NB4 (cell line): ENCODE results near the gene TBX4.

ENCODE experiments used
- POLR2A ChIP-seq: IDR thresholded peaks from 2 replicates; pipeline ENCODE4 v1.6.1; 2011; ENCODE audit warnings: mild to moderate bottlenecking; ENCODE audit not compliant: insufficient read length; ENCODE audit errors: extremely low read depth
- TF ChIP-seq, protein P1 (sequence below): IDR thresholded peaks from one replicate; pipeline ENCODE4 v1.5.1; 2012; ENCODE audit warnings: low read depth, low read length

DNA sequence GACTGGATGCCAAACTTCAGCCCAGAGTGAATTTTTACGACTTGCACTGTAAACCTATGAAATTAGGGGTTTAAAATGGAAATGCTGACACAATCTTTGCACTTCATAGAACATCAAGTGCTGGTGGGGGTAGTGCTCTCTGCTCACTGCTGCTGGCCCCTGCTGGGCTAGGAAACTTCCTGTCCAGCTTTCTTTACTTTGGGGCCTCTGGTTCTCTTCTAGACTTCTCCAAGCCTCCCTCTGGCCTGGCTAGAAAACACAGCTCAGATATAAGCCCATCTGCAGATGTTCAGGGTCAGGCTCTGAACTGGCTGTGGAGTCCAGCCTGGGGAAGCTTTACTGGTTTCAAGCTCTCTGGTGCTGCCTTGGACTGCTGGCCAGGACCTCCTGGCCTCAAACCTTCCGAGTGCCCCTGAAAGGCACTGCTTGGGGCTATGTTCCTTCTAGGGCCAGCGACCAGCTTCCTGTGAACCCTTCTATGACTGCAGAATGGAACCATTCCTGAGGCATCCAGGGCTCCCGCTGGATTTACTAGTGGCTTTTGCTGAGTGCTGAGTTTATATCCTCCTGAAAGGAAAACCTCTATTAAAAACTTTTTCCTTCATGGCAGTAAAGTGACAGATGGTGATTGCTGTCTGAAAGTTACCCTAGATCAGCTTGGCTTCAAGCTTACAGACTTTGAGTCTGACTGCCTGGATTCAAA is 59.4 kb downstream of the TBX4 start:
- TF ChIP-seq, protein P1, sequence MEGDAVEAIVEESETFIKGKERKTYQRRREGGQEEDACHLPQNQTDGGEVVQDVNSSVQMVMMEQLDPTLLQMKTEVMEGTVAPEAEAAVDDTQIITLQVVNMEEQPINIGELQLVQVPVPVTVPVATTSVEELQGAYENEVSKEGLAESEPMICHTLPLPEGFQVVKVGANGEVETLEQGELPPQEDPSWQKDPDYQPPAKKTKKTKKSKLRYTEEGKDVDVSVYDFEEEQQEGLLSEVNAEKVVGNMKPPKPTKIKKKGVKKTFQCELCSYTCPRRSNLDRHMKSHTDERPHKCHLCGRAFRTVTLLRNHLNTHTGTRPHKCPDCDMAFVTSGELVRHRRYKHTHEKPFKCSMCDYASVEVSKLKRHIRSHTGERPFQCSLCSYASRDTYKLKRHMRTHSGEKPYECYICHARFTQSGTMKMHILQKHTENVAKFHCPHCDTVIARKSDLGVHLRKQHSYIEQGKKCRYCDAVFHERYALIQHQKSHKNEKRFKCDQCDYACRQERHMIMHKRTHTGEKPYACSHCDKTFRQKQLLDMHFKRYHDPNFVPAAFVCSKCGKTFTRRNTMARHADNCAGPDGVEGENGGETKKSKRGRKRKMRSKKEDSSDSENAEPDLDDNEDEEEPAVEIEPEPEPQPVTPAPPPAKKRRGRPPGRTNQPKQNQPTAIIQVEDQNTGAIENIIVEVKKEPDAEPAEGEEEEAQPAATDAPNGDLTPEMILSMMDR: no peak
- TF ChIP-seq POLR2A: no peak
